ENCODE results near the gene ZAR1.

ZAR1 gene

GRCh38 chr4:48491514-48492176 lies 1.6 kb downstream of the ZAR1 start:
- H3K27me3 ChIP-seq (ENCODE audit: control insufficient read depth, insufficient read depth, low read length) = peaks cover 52% of the 10 kb centered on the region
- H3K4me1 ChIP-seq (ENCODE audit: control insufficient read depth, low read depth, low read length) = peaks cover 7% of the 10 kb centered on the region
- H3K9ac ChIP-seq (ENCODE audit: low read length) = no peak overlapping the region
- H3K4me3 ChIP-seq (ENCODE audit: low read length) = peak overlapping the region; percentile 47
- no peaks in the 10 kb centered on the region for H3K36me3 ChIP-seq (ENCODE audit: control insufficient read depth, low read depth, low read length)
- H3K27ac ChIP-seq (ENCODE audit: low read length) = no peak overlapping the region
- no peaks in the 10 kb centered on the region for H3K9me3 ChIP-seq (ENCODE audit: control insufficient read depth, low read depth, low read length)

DNA sequence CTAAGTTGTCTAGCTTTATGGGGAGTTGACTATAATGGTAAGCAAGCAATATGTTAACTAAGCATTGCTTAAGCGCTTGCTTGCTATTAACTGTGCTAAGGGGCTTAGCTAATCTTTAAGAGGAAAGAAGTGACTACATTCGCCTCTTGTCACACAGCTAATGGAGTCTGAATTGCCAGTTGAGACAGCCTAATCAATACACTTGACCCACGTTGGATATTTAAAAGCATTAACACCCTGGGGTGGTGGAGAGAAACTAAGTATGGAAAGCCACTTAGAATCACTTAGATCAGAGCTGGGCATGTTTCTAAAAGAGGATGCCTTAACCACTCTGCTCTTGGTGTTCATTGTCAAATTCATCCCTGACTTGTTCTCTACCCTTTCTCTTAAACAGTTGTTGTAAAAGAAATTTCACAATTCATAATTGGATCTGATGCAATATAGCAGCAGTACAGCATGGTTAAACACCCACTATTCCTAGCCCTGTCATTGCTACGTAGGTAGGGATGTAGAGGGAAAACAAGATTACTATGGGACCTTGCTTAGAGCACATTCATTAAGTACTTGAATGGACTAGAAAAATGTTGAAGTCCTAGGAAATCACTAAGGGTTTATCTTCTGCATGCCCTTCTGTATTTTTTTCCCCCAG lies 3.5 kb downstream of the ZAR1 start:
- Histone ChIP-seq H3K27me3 (ENCODE audit: control insufficient read depth, insufficient read depth, low read length) (peaks cover 46% of the 10 kb centered on the region), H3K9ac (ENCODE audit: low read length) (no peak overlapping the region), H3K27ac (ENCODE audit: low read length) (no peak overlapping the region), H3K9me3 (ENCODE audit: control insufficient read depth, low read depth, low read length) (no peaks in the 10 kb centered on the region), H3K4me1 (ENCODE audit: control insufficient read depth, low read depth, low read length) (peaks cover 5% of the 10 kb centered on the region), H3K36me3 (ENCODE audit: control insufficient read depth, low read depth, low read length) (no peaks in the 10 kb centered on the region), H3K4me3 (ENCODE audit: low read length) (no peak overlapping the region)

GRCh38 chr4:48495941-48496340 lies 5.9 kb downstream of the ZAR1 start:
- peaks cover 9% of the 10 kb centered on the region for H3K36me3 ChIP-seq (ENCODE audit: control insufficient read depth, low read depth, low read length)
- H3K4me1 ChIP-seq (ENCODE audit: control insufficient read depth, low read depth, low read length) = no peaks in the 10 kb centered on the region
- no peak overlapping the region for H3K9ac ChIP-seq (ENCODE audit: low read length)
- peaks cover 22% of the 10 kb centered on the region for H3K27me3 ChIP-seq (ENCODE audit: control insufficient read depth, insufficient read depth, low read length)
- H3K4me3 ChIP-seq (ENCODE audit: low read length) = no peak overlapping the region
- H3K9me3 ChIP-seq (ENCODE audit: control insufficient read depth, low read depth, low read length) = no peaks in the 10 kb centered on the region
- no peak overlapping the region for H3K27ac ChIP-seq (ENCODE audit: low read length)

DNA sequence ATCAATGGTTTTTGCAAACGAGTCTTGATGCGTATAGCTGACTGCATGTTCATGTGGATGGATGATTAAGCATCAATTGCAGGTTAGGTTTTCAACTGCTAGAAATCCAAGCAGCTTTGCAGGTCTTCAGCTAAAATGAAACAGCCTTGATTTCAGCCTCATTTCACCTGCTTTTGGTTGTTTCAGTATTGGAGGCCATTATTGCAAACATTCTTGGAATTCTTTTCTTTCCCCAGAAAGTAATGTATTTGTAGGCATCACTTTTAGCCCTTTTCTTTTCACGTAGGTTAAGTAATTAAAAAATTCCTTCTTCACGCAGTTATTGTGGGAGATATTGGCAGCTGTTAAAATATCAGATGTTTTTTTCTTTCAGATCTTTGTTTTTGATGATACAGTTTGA lies 8.8 kb downstream of the ZAR1 start:
- H3K36me3 ChIP-seq (ENCODE audit: control insufficient read depth, low read depth, low read length) = peaks cover 19% of the 10 kb centered on the region
- H3K9ac ChIP-seq (ENCODE audit: low read length) = no peak overlapping the region
- no peaks in the 10 kb centered on the region for H3K9me3 ChIP-seq (ENCODE audit: control insufficient read depth, low read depth, low read length)
- H3K27ac ChIP-seq (ENCODE audit: low read length) = no peak overlapping the region
- no peaks in the 10 kb centered on the region for H3K4me1 ChIP-seq (ENCODE audit: control insufficient read depth, low read depth, low read length)
- H3K27me3 ChIP-seq (ENCODE audit: control insufficient read depth, insufficient read depth, low read length) = no peaks in the 10 kb centered on the region
- no peak overlapping the region for H3K4me3 ChIP-seq (ENCODE audit: low read length)

- Histone ChIP-seq H3K27me3 (ENCODE audit: control insufficient read depth, insufficient read depth, low read length) (no peaks in the 10 kb centered on the region), H3K4me1 (ENCODE audit: control insufficient read depth, low read depth, low read length) (no peaks in the 10 kb centered on the region), H3K4me3 (ENCODE audit: low read length) (no peak overlapping the region), H3K9ac (ENCODE audit: low read length) (no peak overlapping the region), H3K27ac (ENCODE audit: low read length) (no peak overlapping the region), H3K9me3 (ENCODE audit: control insufficient read depth, low read depth, low read length) (no peaks in the 10 kb centered on the region), H3K36me3 (ENCODE audit: control insufficient read depth, low read depth, low read length) (peaks cover 19% of the 10 kb centered on the region)
Observed at GRCh38 chr4:48499551-48500066, 9.6 kb downstream of the ZAR1 start.

- H3K36me3 ChIP-seq (ENCODE audit: control insufficient read depth, low read depth, low read length) = peaks cover 28% of the 10 kb centered on the region
- H3K4me1 ChIP-seq (ENCODE audit: control insufficient read depth, low read depth, low read length) = no peaks in the 10 kb centered on the region
- H3K27me3 ChIP-seq (ENCODE audit: control insufficient read depth, insufficient read depth, low read length) = no peaks in the 10 kb centered on the region
- no peaks in the 10 kb centered on the region for H3K9me3 ChIP-seq (ENCODE audit: control insufficient read depth, low read depth, low read length)
- no peak overlapping the region for H3K9ac ChIP-seq (ENCODE audit: low read length)
- no peak overlapping the region for H3K27ac ChIP-seq (ENCODE audit: low read length)
- no peak overlapping the region for H3K4me3 ChIP-seq (ENCODE audit: low read length)
Observed at GRCh38 chr4:48503233-48504025, 13.4 kb downstream of the ZAR1 start.

DNA sequence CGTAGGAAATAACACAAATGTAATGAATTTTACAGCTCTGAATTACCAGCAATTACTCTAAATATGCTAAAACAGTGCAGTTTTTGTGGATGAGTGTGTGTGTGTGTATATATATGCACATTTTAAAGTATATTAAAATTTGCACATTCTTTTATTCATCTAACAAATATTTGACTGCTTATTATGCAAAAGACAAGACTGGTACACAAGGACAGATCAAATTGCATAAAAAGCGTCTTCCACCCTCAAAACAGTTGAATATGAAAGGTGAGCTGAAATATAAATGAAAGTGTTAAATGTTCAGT lies 13.9 kb downstream of the ZAR1 start:
- H3K9me3 ChIP-seq (ENCODE audit: control insufficient read depth, low read depth, low read length) = no peaks in the 10 kb centered on the region
- H3K27me3 ChIP-seq (ENCODE audit: control insufficient read depth, insufficient read depth, low read length) = no peaks in the 10 kb centered on the region
- no peak overlapping the region for H3K27ac ChIP-seq (ENCODE audit: low read length)
- no peaks in the 10 kb centered on the region for H3K4me1 ChIP-seq (ENCODE audit: control insufficient read depth, low read depth, low read length)
- H3K36me3 ChIP-seq (ENCODE audit: control insufficient read depth, low read depth, low read length) = peaks cover 33% of the 10 kb centered on the region
- no peak overlapping the region for H3K9ac ChIP-seq (ENCODE audit: low read length)
- H3K4me3 ChIP-seq (ENCODE audit: low read length) = no peak overlapping the region

DNA sequence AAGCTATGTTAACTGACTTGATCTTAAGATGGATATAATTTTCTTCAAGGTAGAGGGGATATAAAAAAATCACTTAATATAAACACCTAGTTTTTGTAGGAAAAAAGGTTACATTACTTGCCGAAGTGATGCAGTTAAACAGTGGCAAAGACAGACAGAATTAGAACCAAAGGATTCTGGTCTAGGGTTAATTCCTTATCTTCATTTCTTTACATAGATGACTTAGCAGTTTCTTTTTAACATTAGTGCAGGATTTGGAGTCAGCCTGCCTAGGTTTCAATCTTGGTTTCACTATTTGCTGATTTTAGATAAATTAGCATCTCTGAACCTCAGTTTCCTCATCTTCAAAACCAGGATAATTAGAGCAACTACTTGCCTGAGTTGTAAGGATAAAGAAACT lies 14.3 kb downstream of the ZAR1 start:
- Histone ChIP-seq H3K36me3 (ENCODE audit: control insufficient read depth, low read depth, low read length) (peaks cover 32% of the 10 kb centered on the region), H3K9ac (ENCODE audit: low read length) (no peak overlapping the region), H3K4me1 (ENCODE audit: control insufficient read depth, low read depth, low read length) (no peaks in the 10 kb centered on the region), H3K4me3 (ENCODE audit: low read length) (no peak overlapping the region), H3K27ac (ENCODE audit: low read length) (no peak overlapping the region), H3K27me3 (ENCODE audit: control insufficient read depth, insufficient read depth, low read length) (no peaks in the 10 kb centered on the region), H3K9me3 (ENCODE audit: control insufficient read depth, low read depth, low read length) (no peaks in the 10 kb centered on the region)

DNA sequence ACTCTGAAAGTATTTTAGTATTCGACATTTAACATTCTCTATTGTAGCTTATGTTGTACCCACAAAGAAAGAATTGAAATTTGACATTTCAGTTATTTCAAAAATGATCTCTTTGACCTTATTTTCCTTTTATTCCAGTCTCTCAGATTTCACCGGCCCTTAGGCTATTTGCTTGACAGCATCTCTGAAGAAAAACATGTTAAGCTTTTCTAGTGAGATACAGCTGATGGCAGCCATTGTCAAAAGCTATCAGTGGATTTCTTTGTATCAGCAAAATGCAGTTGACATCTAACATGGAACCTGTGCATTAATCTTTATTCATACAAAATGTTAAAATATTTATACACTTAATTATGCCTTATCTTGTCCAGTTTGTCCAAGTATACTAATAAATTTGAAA lies 16.7 kb downstream of the ZAR1 start:
- H3K27me3 ChIP-seq (ENCODE audit: control insufficient read depth, insufficient read depth, low read length) = no peaks in the 10 kb centered on the region
- no peak overlapping the region for H3K27ac ChIP-seq (ENCODE audit: low read length)
- peaks cover 46% of the 10 kb centered on the region for H3K36me3 ChIP-seq (ENCODE audit: control insufficient read depth, low read depth, low read length)
- H3K4me3 ChIP-seq (ENCODE audit: low read length) = no peak overlapping the region
- H3K4me1 ChIP-seq (ENCODE audit: control insufficient read depth, low read depth, low read length) = no peaks in the 10 kb centered on the region
- no peaks in the 10 kb centered on the region for H3K9me3 ChIP-seq (ENCODE audit: control insufficient read depth, low read depth, low read length)
- H3K9ac ChIP-seq (ENCODE audit: low read length) = no peak overlapping the region

DNA sequence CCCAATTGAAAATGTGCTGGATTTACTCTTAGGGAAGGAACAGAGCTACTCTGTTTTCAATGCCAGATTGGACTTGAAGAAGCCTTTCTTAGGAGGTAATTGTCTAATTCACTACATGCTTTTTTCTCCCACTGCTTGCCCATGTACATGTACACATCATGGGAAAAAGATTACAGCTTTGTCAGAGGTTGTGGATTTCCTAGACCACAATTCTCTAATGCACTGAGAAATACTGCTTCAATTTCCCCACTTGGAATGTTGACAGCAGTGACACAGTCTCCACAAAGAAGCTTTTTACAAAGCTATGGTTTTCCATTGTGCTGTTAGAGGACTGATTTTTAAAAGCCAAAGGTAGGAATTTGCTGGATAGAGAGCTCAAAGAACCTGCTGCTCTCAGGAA lies 19.5 kb downstream of the ZAR1 start:
- H3K9me3 ChIP-seq (ENCODE audit: control insufficient read depth, low read depth, low read length) = no peaks in the 10 kb centered on the region
- no peaks in the 10 kb centered on the region for H3K27me3 ChIP-seq (ENCODE audit: control insufficient read depth, insufficient read depth, low read length)
- no peak overlapping the region for H3K9ac ChIP-seq (ENCODE audit: low read length)
- no peak overlapping the region for H3K4me3 ChIP-seq (ENCODE audit: low read length)
- H3K4me1 ChIP-seq (ENCODE audit: control insufficient read depth, low read depth, low read length) = no peaks in the 10 kb centered on the region
- H3K36me3 ChIP-seq (ENCODE audit: control insufficient read depth, low read depth, low read length) = peaks cover 63% of the 10 kb centered on the region
- no peak overlapping the region for H3K27ac ChIP-seq (ENCODE audit: low read length)

- H3K27me3 ChIP-seq (ENCODE audit: control insufficient read depth, insufficient read depth, low read length) = no peaks in the 10 kb centered on the region
- no peaks in the 10 kb centered on the region for H3K9me3 ChIP-seq (ENCODE audit: control insufficient read depth, low read depth, low read length)
- H3K4me3 ChIP-seq (ENCODE audit: low read length) = no peak overlapping the region
- H3K27ac ChIP-seq (ENCODE audit: low read length) = no peak overlapping the region
- peaks cover 46% of the 10 kb centered on the region for H3K36me3 ChIP-seq (ENCODE audit: control insufficient read depth, low read depth, low read length)
- H3K4me1 ChIP-seq (ENCODE audit: control insufficient read depth, low read depth, low read length) = no peaks in the 10 kb centered on the region
- no peak overlapping the region for H3K9ac ChIP-seq (ENCODE audit: low read length)
Observed at GRCh38 chr4:48518143-48518542, 28.1 kb downstream of the ZAR1 start.
